HCT116 (cell line): ENCODE measurements around the gene ZNF580. TPM values are rescaled to one million over a fixed set of nuclear protein-coding genes. Genes with fewer than 3 reads are reported as not detected.
A peak's percentile ranks its signal among the peaks of the same experiment; 100 is the strongest.

Experiments used
- ATAC-seq: fragments of 200-7000 bp; cut with Tn5 transposase; 2 replicates; pipeline ENCODE4 v1.9.1; 2020; ENCODE audit warnings: mild to moderate bottlenecking, moderate library complexity
- BruUV-seq: library from RNA; stranded (reverse); fragments of 400-500 nt; replicated peaks from 2 replicates; lab custom pipeline; 2021; lab: Mats Ljungman, UMichigan
- CTCF ChIA-PET: fragments of 300-600 bp; sonication (Branson Sonifier 250); formaldehyde crosslinking; loops from one replicate; lab custom pipeline; 2021; ENCODE audit warnings: antibody characterized with exemption; lab: Charles Lee
- POLR2A ChIA-PET: fragments of 300-600, 350-600 bp; sonication (Branson Sonifier 250); formaldehyde crosslinking; loops from one replicate; lab custom pipeline; 2021; ENCODE audit warnings: antibody characterized with exemption; lab: Charles Lee
- RAD21 ChIA-PET, 2 experiments: fragments of 300-600 bp; sonication (Branson Sonifier 250); formaldehyde crosslinking; loops; one replicate each; lab custom pipeline; 2023; ENCODE audit warnings: low total read pairs in 2 of 2; ENCODE audit not compliant: uncharacterized antibody in 2 of 2, unreplicated experiment in 2 of 2, low non-redundant PET in 1 of 2; lab: Charles Lee
- DNase-seq: peaks from one replicate; pipeline ENCODE4 v3.0.0-alpha.2; 2010; ENCODE audit warnings: low read depth, low spot score
- H2AFZ ChIP-seq: fragments of 200-600 bp; shearing (Covaris generic), sonication (generic); 2 replicates; pipeline ENCODE4 v1.6.1; 2017; ENCODE audit warnings: low read depth, mixed run types, mixed read lengths, antibody characterized with exemption, low read length; ENCODE audit not compliant: poor library complexity, severe bottlenecking
- H3K27ac ChIP-seq: 2 replicates; pipeline ENCODE4 v1.5.1; 2012; ENCODE audit warnings: low read depth, low read length
- H3K27me3 ChIP-seq: fragments of 200-600 bp; sonication (generic); 2 replicates; pipeline ENCODE4 v1.6.1; 2016; ENCODE audit warnings: mixed run types, low read length, mixed read lengths; ENCODE audit not compliant: insufficient read depth
- H3K36me3 ChIP-seq, 2 experiments: fragments of 200-500 bp in 1 of 2; fragments of 200-600 bp in 1 of 2; sonication (Bioruptor generic) in 1 of 2; sonication (generic) in 1 of 2; 2 replicates each; pipeline versions ENCODE4 v1.5.1 to v1.6.1; 2014 to 2016; ENCODE audit warnings: low read length in 2 of 2, inconsistent platforms in 1 of 2, mixed read lengths in 1 of 2, mixed run types in 1 of 2; ENCODE audit not compliant: insufficient read depth in 2 of 2, control insufficient read depth in 1 of 2
- H3K4me1 ChIP-seq, 2 experiments: fragments of 200-600 bp in 1 of 2; sonication (generic) in 1 of 2; 2 replicates each; pipeline versions ENCODE4 v1.5.1 to v1.6.1; 2012 to 2017; ENCODE audit warnings: low read length in 2 of 2, inconsistent platforms in 1 of 2, mild to moderate bottlenecking in 1 of 2, mixed read lengths in 1 of 2, mixed run types in 1 of 2, moderate library complexity in 1 of 2; ENCODE audit not compliant: insufficient read depth in 2 of 2, control insufficient read depth in 1 of 2
- H3K4me2 ChIP-seq: fragments of 200-600 bp; sonication (generic); 2 replicates; pipeline ENCODE4 v1.6.1; 2017; ENCODE audit warnings: mixed run types, low read length, mixed read lengths
- H3K4me3 ChIP-seq, 2 experiments: fragments of 200-600 bp in 1 of 2; sonication (generic) in 1 of 2; replicated peaks in 1 of 2; 2 replicates each; pipeline ENCODE4 v1.5.1; 2011 to 2016; ENCODE audit warnings: low read length in 2 of 2, control low read depth in 1 of 2, low read depth in 1 of 2, mild to moderate bottlenecking in 1 of 2, mixed read lengths in 1 of 2, mixed run types in 1 of 2
- H3K79me2 ChIP-seq: fragments of 200-600 bp; sonication (generic); 2 replicates; pipeline ENCODE4 v1.6.1; 2017; ENCODE audit warnings: mild to moderate bottlenecking, mixed run types, low read length, moderate library complexity, mixed read lengths; ENCODE audit not compliant: insufficient read depth
- H3K9ac ChIP-seq: fragments of 200-600 bp; sonication (generic); 2 replicates; pipeline ENCODE4 v1.6.1; 2016; ENCODE audit warnings: low read length, mixed read lengths
- H3K9me2 ChIP-seq: fragments of 200-600 bp; sonication (generic), shearing (Covaris generic); 2 replicates; pipeline ENCODE4 v1.6.1; 2017; ENCODE audit warnings: mixed run types, mild to moderate bottlenecking, moderate library complexity; ENCODE audit not compliant: insufficient read depth
- H3K9me3 ChIP-seq, 2 experiments: fragments of 200-500 bp in 1 of 2; fragments of 200-600 bp in 1 of 2; sonication (Bioruptor generic) in 1 of 2; sonication (generic) in 1 of 2; 2 replicates each; pipeline ENCODE4 v1.6.1; 2014 to 2017; ENCODE audit warnings: low read length in 2 of 2, mixed read lengths in 2 of 2, inconsistent platforms in 1 of 2, low read depth in 1 of 2, mild to moderate bottlenecking in 1 of 2, mixed run types in 1 of 2, moderate library complexity in 1 of 2; ENCODE audit not compliant: control insufficient read depth in 1 of 2, insufficient read depth in 1 of 2
- H4K20me1 ChIP-seq: fragments of 200-600 bp; sonication (generic), shearing (Covaris generic); 2 replicates; pipeline ENCODE4 v1.6.1; 2017; ENCODE audit warnings: mixed run types, mild to moderate bottlenecking, moderate library complexity; ENCODE audit not compliant: insufficient read depth
- EZH2 ChIP-seq: fragments of 200-600 bp; sonication (generic); IDR thresholded peaks from 2 replicates; pipeline ENCODE4 v1.6.1; 2017; ENCODE audit warnings: antibody characterized with exemption, mixed run types
- EZH2phosphoT487 ChIP-seq: fragments of 200-600 bp; IDR thresholded peaks from 2 replicates; pipeline ENCODE4 v1.6.1; 2018; ENCODE audit warnings: antibody characterized with exemption, borderline replicate concordance
- JUND ChIP-seq: IDR thresholded peaks from 2 replicates; pipeline ENCODE4 v1.6.1; 2012
- MAX ChIP-seq: IDR thresholded peaks from 2 replicates; pipeline ENCODE4 v1.6.1; 2012
- POLR2A ChIP-seq: IDR thresholded peaks from 2 replicates; pipeline ENCODE4 v1.7.0; 2011; ENCODE audit warnings: borderline replicate concordance; ENCODE audit not compliant: insufficient read depth, insufficient read length; ENCODE audit errors: extremely low read depth
- POLR2AphosphoS5 ChIP-seq: IDR thresholded peaks from 2 replicates; pipeline ENCODE4 v1.6.1; 2011; ENCODE audit warnings: mild to moderate bottlenecking, low read depth, low read length, moderate library complexity
- SIN3A ChIP-seq: IDR thresholded peaks from 2 replicates; pipeline ENCODE4 v1.6.1; 2012; ENCODE audit warnings: low read depth
- SRF ChIP-seq: IDR thresholded peaks from 2 replicates; pipeline ENCODE4 v1.6.1; 2012; ENCODE audit warnings: low read depth
- TCF7L2 ChIP-seq: IDR thresholded peaks from 2 replicates; pipeline ENCODE4 v1.7.0; 2011; ENCODE audit warnings: borderline replicate concordance, inconsistent platforms; ENCODE audit not compliant: insufficient read depth, insufficient read length; ENCODE audit errors: extremely low read depth
- YY1 ChIP-seq: IDR thresholded peaks from 2 replicates; pipeline ENCODE4 v1.6.1; 2011; ENCODE audit warnings: low read length, low read depth, moderate library complexity, mild to moderate bottlenecking; ENCODE audit not compliant: insufficient replicate concordance; ENCODE audit errors: extremely low read depth
- ZFX ChIP-seq: fragments of 450-650 bp; IDR thresholded peaks from 2 replicates; pipeline ENCODE4 v1.6.1; 2017
- ZNF274 ChIP-seq: fragments of 200-500 bp; sonication (Bioruptor generic); IDR thresholded peaks from 2 replicates; pipeline ENCODE4 v1.6.1; 2014; ENCODE audit warnings: mild to moderate bottlenecking, low read depth, low read length, inconsistent platforms
- intact Hi-C: fragments of 100-400 bp; cut with micrococcal nuclease; formaldehyde crosslinking; loops from 2 replicates; pipeline ENCODE4 v1.10.0; 2022
- total RNA-seq: library from RNA; stranded (reverse); gene quantifications from one replicate; pipeline ENCODE4 v1.2.1, GENCODE V29; 2021; ENCODE audit not compliant: unreplicated experiment
- TF ChIP-seq, protein P1 (sequence below): IDR thresholded peaks from 2 replicates; pipeline ENCODE4 v1.6.1; 2011; ENCODE audit warnings: mild to moderate bottlenecking, low read length, moderate library complexity; ENCODE audit not compliant: insufficient replicate concordance; ENCODE audit errors: extremely low read depth
- TF ChIP-seq, protein P2 (sequence below): IDR thresholded peaks from 2 replicates; pipeline ENCODE4 v1.6.1; 2012

Gene ZNF580
- total RNA-seq, 1 experiment from 2014 or later: 36.7 TPM

- H4K20me1 ChIP-seq: no peaks in the 10 kb centered on the region; the same call in 1 of the 2 replicates
Measured at GRCh38 chr19:55655648-55656040, 14.8 kb downstream of the ZNF580 start.

More at GRCh38 chr19:55655648-55656040, 14.8 kb downstream of the ZNF580 start:
- Histone ChIP-seq H3K4me2 (peak overlapping the region; percentile 79), H3K9me2 (no peaks in the 10 kb centered on the region), H2AFZ (no peak overlapping the region), H3K79me2 (peaks cover 54% of the 10 kb centered on the region), H3K4me3 (peak overlapping the region; percentile 93 to 94), H3K9ac (peak overlapping the region; percentile 99), H3K4me1 (peaks cover 18 to 29% of the 10 kb centered on the region in 2 experiments; a peak in 3 of 4 replicates), H3K27me3 (no peaks in the 10 kb centered on the region), H3K9me3 (no peaks in the 10 kb centered on the region), H3K36me3 (peaks cover 13 to 20% of the 10 kb centered on the region in 2 experiments; a peak in 3 of 4 replicates), H3K27ac (peak overlapping the region; percentile 99)
- ChIA-PET CTCF (interaction anchor here (2.9 kb wide), 1 partner anchor 16 kb away, joined by 15 read pairs; no protein-coding TSS in a partner anchor), POLR2A (no interaction called here), RAD21 (no interaction called here)
- DNase-seq (no peak), ATAC-seq (no peak)
- BruUV-seq: TSS peak; percentile 67
- no peak for TF ChIP-seq EZH2phosphoT487
- no peak for TF ChIP-seq EZH2
- no peak for TF ChIP-seq JUND
- no peak for TF ChIP-seq ZFX
- no peak for TF ChIP-seq YY1
- TF ChIP-seq SRF: no peak
- no peak for TF ChIP-seq ZNF274
- no peak for TF ChIP-seq MAX
- TF ChIP-seq, protein P1, sequence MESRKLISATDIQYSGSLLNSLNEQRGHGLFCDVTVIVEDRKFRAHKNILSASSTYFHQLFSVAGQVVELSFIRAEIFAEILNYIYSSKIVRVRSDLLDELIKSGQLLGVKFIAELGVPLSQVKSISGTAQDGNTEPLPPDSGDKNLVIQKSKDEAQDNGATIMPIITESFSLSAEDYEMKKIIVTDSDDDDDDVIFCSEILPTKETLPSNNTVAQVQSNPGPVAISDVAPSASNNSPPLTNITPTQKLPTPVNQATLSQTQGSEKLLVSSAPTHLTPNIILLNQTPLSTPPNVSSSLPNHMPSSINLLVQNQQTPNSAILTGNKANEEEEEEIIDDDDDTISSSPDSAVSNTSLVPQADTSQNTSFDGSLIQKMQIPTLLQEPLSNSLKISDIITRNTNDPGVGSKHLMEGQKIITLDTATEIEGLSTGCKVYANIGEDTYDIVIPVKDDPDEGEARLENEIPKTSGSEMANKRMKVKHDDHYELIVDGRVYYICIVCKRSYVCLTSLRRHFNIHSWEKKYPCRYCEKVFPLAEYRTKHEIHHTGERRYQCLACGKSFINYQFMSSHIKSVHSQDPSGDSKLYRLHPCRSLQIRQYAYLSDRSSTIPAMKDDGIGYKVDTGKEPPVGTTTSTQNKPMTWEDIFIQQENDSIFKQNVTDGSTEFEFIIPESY: no peak
- TF ChIP-seq, protein P2, sequence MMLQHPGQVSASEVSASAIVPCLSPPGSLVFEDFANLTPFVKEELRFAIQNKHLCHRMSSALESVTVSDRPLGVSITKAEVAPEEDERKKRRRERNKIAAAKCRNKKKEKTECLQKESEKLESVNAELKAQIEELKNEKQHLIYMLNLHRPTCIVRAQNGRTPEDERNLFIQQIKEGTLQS: no peak
- no peak for TF ChIP-seq SIN3A
- TF ChIP-seq TCF7L2: no peak
- TF ChIP-seq POLR2A: no peak
- no peak for TF ChIP-seq POLR2AphosphoS5
- intact Hi-C loops: no loop called here
